ENCODE results near the gene ABL2. TPM values are rescaled to one million over a fixed set of nuclear protein-coding genes. Genes with fewer than 3 reads are reported as not detected.

Gene ABL2
- total and polyA plus RNA-seq, 2 donors (not counting 1 experiment from before 2014, with no cell fraction given), result 2.6 to 20.0 TPM

DNA sequence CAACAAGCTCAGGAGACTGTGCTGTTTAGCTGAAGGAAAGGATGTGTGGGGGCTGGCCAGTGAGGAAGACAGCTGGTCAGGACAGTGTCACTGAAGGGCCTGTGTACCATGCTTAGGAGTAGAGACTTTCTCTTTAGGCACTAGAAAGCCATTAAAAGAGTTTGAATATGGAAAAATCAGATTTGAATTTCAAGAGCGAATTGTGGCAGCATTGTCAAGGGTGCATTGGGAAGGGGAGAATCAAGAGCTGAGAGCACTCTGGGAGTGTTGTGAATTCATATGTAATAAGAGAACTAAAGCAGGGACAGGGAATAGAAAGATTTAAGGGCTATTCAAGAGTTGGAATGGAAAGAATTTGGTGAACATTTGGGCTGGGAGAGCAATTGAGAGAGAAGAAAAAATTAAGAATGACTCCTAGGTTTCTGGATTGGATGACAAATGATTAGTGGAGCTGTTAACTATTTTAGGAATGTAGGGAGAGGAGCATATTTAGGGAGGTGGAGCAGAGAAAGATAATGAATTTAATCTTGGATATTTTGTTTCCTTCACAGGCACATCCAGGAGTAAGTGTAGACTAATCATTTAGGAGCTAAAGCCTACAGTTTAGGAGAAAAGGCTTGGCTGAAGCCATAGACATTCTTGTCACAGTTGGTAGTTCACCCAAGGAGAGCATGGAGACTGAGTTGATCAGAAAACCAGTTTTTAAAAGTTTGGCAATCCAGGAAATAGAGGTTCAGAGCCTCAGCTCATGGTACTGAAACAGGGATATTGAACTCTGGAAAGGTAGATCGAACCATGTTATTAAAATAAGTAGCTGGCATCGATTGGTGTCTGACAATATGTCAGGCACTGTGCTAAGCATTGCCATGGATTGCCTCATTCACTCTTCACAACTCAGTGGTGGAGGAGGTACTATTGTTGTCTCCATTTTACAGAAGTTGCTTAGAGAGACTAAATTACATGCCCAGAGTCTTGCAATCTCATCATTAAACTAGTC, 170.7 kb downstream of the ABL2 start:
- Mint-ChIP-seq H3K27ac (no peak overlapping the region), H3K4me3 (no peak overlapping the region), H3K27me3 (no peaks in the 10 kb centered on the region), H3K9me3 (ENCODE audit: insufficient read depth) (no peaks in the 10 kb centered on the region), H3K4me1 (no peaks in the 10 kb centered on the region)
- Histone ChIP-seq H3K79me2 (ENCODE audit: control insufficient read depth, insufficient read depth, low read length) (no peaks in the 10 kb centered on the region), H3K36me3 (replicated peaks in 1 of 2; ENCODE audit: control extremely low read depth in 1 of 2, control insufficient read depth in 1 of 2, extremely low read depth in 1 of 2, insufficient read depth in 2 of 2, low read length in 1 of 2) (peaks cover 0 to 23% of the 10 kb centered on the region in 2 experiments), H2AFZ (ENCODE audit: insufficient read depth, low read depth, low read length, poor library complexity, severe bottlenecking) (no peak overlapping the region), H3K27ac (ENCODE audit: low read length in 2 of 2) (no peak overlapping the region), H4K20me1 (ENCODE audit: control insufficient read depth, insufficient read depth, low read length, poor library complexity, severe bottlenecking) (no peaks in the 10 kb centered on the region), H3K4me3 (ENCODE audit: control extremely low read depth in 1 of 5, extremely low read depth in 1 of 5, insufficient read depth in 1 of 5, low read depth in 2 of 5, low read length in 4 of 5) (no peak overlapping the region), H3K4me2 (replicated peaks; ENCODE audit: low read depth, low read length, poor library complexity, severe bottlenecking) (no peak overlapping the region), H3K4me1 (ENCODE audit: control insufficient read depth in 2 of 2, insufficient read depth in 2 of 2, low read length in 2 of 2) (no peaks in the 10 kb centered on the region), H3K27me3 (replicated peaks in 1 of 4; ENCODE audit: control extremely low read depth in 1 of 4, control insufficient read depth in 3 of 4, insufficient read depth in 4 of 4, low read length in 3 of 4) (no peaks in the 10 kb centered on the region), H3K9me3 (ENCODE audit: control extremely low read depth in 1 of 3, control insufficient read depth in 2 of 3, insufficient read depth in 1 of 3, low read length in 2 of 3) (peaks cover 0 to 2% (median 0%) of the 10 kb centered on the region in 3 donors), H3K9ac (ENCODE audit: low read length) (no peak overlapping the region)
- 94% methylated on average over 2 of the region's 3 CpGs for WGBS (ENCODE audit: insufficient coverage)
- ATAC-seq (ENCODE audit: low read depth), result no peak
- CTCF ChIA-PET, result interaction anchor here (0.5 to 0.8 kb wide), 3 partner anchors 20 to 141 kb away, joined by 3 to 8 read pairs (median 3); no protein-coding TSS in a partner anchor
- TF ChIP-seq, protein P1, sequence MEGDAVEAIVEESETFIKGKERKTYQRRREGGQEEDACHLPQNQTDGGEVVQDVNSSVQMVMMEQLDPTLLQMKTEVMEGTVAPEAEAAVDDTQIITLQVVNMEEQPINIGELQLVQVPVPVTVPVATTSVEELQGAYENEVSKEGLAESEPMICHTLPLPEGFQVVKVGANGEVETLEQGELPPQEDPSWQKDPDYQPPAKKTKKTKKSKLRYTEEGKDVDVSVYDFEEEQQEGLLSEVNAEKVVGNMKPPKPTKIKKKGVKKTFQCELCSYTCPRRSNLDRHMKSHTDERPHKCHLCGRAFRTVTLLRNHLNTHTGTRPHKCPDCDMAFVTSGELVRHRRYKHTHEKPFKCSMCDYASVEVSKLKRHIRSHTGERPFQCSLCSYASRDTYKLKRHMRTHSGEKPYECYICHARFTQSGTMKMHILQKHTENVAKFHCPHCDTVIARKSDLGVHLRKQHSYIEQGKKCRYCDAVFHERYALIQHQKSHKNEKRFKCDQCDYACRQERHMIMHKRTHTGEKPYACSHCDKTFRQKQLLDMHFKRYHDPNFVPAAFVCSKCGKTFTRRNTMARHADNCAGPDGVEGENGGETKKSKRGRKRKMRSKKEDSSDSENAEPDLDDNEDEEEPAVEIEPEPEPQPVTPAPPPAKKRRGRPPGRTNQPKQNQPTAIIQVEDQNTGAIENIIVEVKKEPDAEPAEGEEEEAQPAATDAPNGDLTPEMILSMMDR (IDR thresholded peaks at IDR 0.05), result no peak
- TF ChIP-seq EZH2 (IDR thresholded peaks at IDR 0.05; ENCODE audit: borderline replicate concordance, insufficient read depth, low read depth, low read length, poor library complexity, severe bottlenecking), result no peak
- no peak for DNase-seq
- intact Hi-C loops (cut with micrococcal nuclease), result no loop called here
- POLR2A ChIA-PET, result no interaction called here

DNA sequence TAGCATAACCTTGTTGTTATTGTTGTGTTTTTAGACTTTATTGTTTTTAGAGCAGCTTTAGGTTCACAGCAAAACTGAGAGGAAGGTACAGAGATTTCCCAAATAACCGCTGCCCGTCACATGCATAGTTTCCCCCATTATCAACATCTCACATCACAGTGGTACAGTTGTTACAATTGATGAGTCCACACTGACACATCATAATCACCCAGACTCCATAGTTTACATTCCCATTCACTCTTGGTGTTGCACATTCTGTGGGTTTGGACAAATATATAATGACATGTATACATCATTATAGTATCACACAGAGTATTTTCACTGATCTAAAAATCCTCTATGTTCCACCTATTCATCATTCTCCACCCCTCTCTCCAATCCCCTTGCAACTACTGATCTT, 173.5 kb downstream of the ABL2 start:
- H3K9ac ChIP-seq (ENCODE audit: low read length), result no peak overlapping the region
- no peak overlapping the region for H3K4me2 ChIP-seq (replicated peaks; ENCODE audit: low read depth, low read length, poor library complexity, severe bottlenecking)
- no peak overlapping the region for H3K27ac ChIP-seq (ENCODE audit: low read length in 2 of 2)
- CTCF ChIA-PET, result no interaction called here
- peaks cover 0 to 21% of the 10 kb centered on the region in 2 experiments for H3K36me3 ChIP-seq (replicated peaks in 1 of 2; ENCODE audit: control extremely low read depth in 1 of 2, control insufficient read depth in 1 of 2, extremely low read depth in 1 of 2, insufficient read depth in 2 of 2, low read length in 1 of 2)
- ATAC-seq (ENCODE audit: low read depth), result no peak
- intact Hi-C loops (cut with micrococcal nuclease), result no loop called here
- no peak overlapping the region for H2AFZ ChIP-seq (ENCODE audit: insufficient read depth, low read depth, low read length, poor library complexity, severe bottlenecking)
- no CpG with 5 or more reads among the region's 2 CpGs for WGBS (ENCODE audit: insufficient coverage)
- Mint-ChIP-seq H3K4me1 (no peaks in the 10 kb centered on the region), H3K27ac (no peak overlapping the region), H3K9me3 (ENCODE audit: insufficient read depth) (no peaks in the 10 kb centered on the region), H3K4me3 (no peak overlapping the region), H3K27me3 (no peaks in the 10 kb centered on the region)
- H4K20me1 ChIP-seq (ENCODE audit: control insufficient read depth, insufficient read depth, low read length, poor library complexity, severe bottlenecking), result no peaks in the 10 kb centered on the region
- H3K4me3 ChIP-seq (ENCODE audit: control extremely low read depth in 1 of 5, extremely low read depth in 1 of 5, insufficient read depth in 1 of 5, low read depth in 2 of 5, low read length in 4 of 5), result no peak overlapping the region
- TF ChIP-seq, protein P1 (IDR thresholded peaks at IDR 0.05), result no peak
- TF ChIP-seq EZH2 (IDR thresholded peaks at IDR 0.05; ENCODE audit: borderline replicate concordance, insufficient read depth, low read depth, low read length, poor library complexity, severe bottlenecking), result no peak
- no peak for DNase-seq
- POLR2A ChIA-PET, result no interaction called here
- H3K9me3 ChIP-seq (ENCODE audit: control extremely low read depth in 1 of 3, control insufficient read depth in 2 of 3, insufficient read depth in 1 of 3, low read length in 2 of 3), result peaks cover 0 to 2% (median 0%) of the 10 kb centered on the region in 3 donors
- H3K79me2 ChIP-seq (ENCODE audit: control insufficient read depth, insufficient read depth, low read length), result no peaks in the 10 kb centered on the region
- H3K27me3 ChIP-seq (replicated peaks in 1 of 4; ENCODE audit: control extremely low read depth in 1 of 4, control insufficient read depth in 3 of 4, insufficient read depth in 4 of 4, low read length in 3 of 4), result no peaks in the 10 kb centered on the region
- H3K4me1 ChIP-seq (ENCODE audit: control insufficient read depth in 2 of 2, insufficient read depth in 2 of 2, low read length in 2 of 2), result no peaks in the 10 kb centered on the region

Data from B cell (primary cell).